GM12801 (cell line): ENCODE data around the gene ELL.

ENCODE experiments used
- CTCF ChIP-seq: IDR thresholded peaks from one replicate; pipeline ENCODE4 v1.5.1; 2011; ENCODE audit warnings: control low read depth; ENCODE audit not compliant: insufficient read length; ENCODE audit errors: extremely low read depth

ELL gene

GRCh38 chr19:18419699-18420460, 102.0 kb downstream of the ELL start:
- no peak for TF ChIP-seq CTCF

- TF ChIP-seq CTCF, result no peak
These were observed 102.6 kb downstream of the ELL start, which contains the start of gene SSBP4 for GRCh38 chr19:18419195-18419698. Gene SSBP4, plus strand, starts transcription at chr19:18419398. Its CDS starts 251 bp downstream, at chr19:18419649.

- no peak for TF ChIP-seq CTCF
These were observed 103.2 kb downstream of the ELL start for GRCh38 chr19:18418483-18419194.

- TF ChIP-seq CTCF, result no peak
These were observed 103.8 kb downstream of the ELL start for GRCh38 chr19:18418029-18418482.

GRCh38 chr19:18417250-18418028, 104.4 kb downstream of the ELL start:
- no peak for TF ChIP-seq CTCF

- no peak for TF ChIP-seq CTCF
These were observed 105.1 kb downstream of the ELL start for GRCh38 chr19:18416778-18417249.
